GM21423 (cell line): ENCODE results near the gene PAX7.
"Not testable (repeated sequence)": the region's sequence is repeated elsewhere in the genome, so short reads cannot be mapped to it uniquely, and the experiment has no call there.

Experiments used
- ATAC-seq: cut with Tn5 transposase; IDR thresholded peaks from one replicate; pipeline ENCODE4 v1.9.1; 2021; ENCODE audit warnings: mild to moderate bottlenecking, moderate library complexity; ENCODE audit not compliant: unreplicated experiment

The PAX7 gene

GRCh38 chr1:18657506-18658201, 27.0 kb downstream of the PAX7 start:
- ATAC-seq: no peak

- no peak for ATAC-seq
Measured at GRCh38 chr1:18658831-18659230, 28.2 kb downstream of the PAX7 start.

- no peak for ATAC-seq
Measured at GRCh38 chr1:18661404-18662285, 31.0 kb downstream of the PAX7 start.

- no peak for ATAC-seq
Measured at GRCh38 chr1:18662286-18662639, 31.6 kb downstream of the PAX7 start.

- no peak for ATAC-seq
Measured at GRCh38 chr1:18666317-18666920, 35.8 kb downstream of the PAX7 start.

- ATAC-seq: no peak
Measured at GRCh38 chr1:18667333-18667732, 36.7 kb downstream of the PAX7 start.

- no peak for ATAC-seq
Measured at GRCh38 chr1:18668046-18668445, 37.4 kb downstream of the PAX7 start.

GRCh38 chr1:18668750-18669404, 38.2 kb downstream of the PAX7 start:
- ATAC-seq: no peak

GRCh38 chr1:18670121-18670867, 39.6 kb downstream of the PAX7 start:
- ATAC-seq: no peak

- no peak for ATAC-seq
Measured at GRCh38 chr1:18670868-18671225, 40.2 kb downstream of the PAX7 start.

GRCh38 chr1:18673976-18674375, 43.3 kb downstream of the PAX7 start:
- no peak for ATAC-seq

GRCh38 chr1:18676332-18676781, 45.7 kb downstream of the PAX7 start:
- no peak for ATAC-seq

GRCh38 chr1:18681423-18681835, 50.8 kb downstream of the PAX7 start:
- ATAC-seq: no peak

- ATAC-seq: no peak
Measured at GRCh38 chr1:18682375-18682774, 51.7 kb downstream of the PAX7 start.

GRCh38 chr1:18684303-18684702, 53.7 kb downstream of the PAX7 start:
- no peak for ATAC-seq

- no peak for ATAC-seq
Measured at GRCh38 chr1:18686540-18686939, 55.9 kb downstream of the PAX7 start.

- ATAC-seq: no peak
Measured at GRCh38 chr1:18687273-18687672, 56.6 kb downstream of the PAX7 start.

- no peak for ATAC-seq
Measured at GRCh38 chr1:18691648-18692047, 61.0 kb downstream of the PAX7 start.

GRCh38 chr1:18693256-18694098, 62.8 kb downstream of the PAX7 start:
- ATAC-seq: no peak

GRCh38 chr1:18694289-18694688, 63.6 kb downstream of the PAX7 start:
- ATAC-seq: not testable (repeated sequence)
